HAP-1 (cell line): ENCODE results near the gene ASTN2.

Source experiments
- DNase-seq, 2 experiments: peaks; one replicate each; pipeline ENCODE4 v3.0.0-alpha.2; 2016 to 2020; ENCODE audit warnings: low spot score in 2 of 2
- H3K27me3 ChIP-seq: fragments of 250-450 bp; sonication (Bioruptor Pico); 2 replicates; pipeline ENCODE4 v1.5.1; 2020; ENCODE audit warnings: low read depth, mild to moderate bottlenecking, moderate library complexity
- H3K36me3 ChIP-seq: fragments of 250-450 bp; sonication (Bioruptor Pico); replicated peaks from 2 replicates; pipeline ENCODE4 v1.5.1; 2020; ENCODE audit warnings: mild to moderate bottlenecking
- H3K4me1 ChIP-seq: fragments of 250-450 bp; sonication (Bioruptor Pico); 2 replicates; pipeline ENCODE4 v1.5.1; 2020; ENCODE audit warnings: mild to moderate bottlenecking
- H3K4me3 ChIP-seq: fragments of 250-450 bp; sonication (Bioruptor Pico); 2 replicates; pipeline ENCODE4 v1.5.1; 2020; ENCODE audit warnings: mild to moderate bottlenecking, moderate library complexity
- H3K9me3 ChIP-seq: fragments of 250-450 bp; sonication (Bioruptor Pico); 2 replicates; pipeline ENCODE4 v1.5.1; 2020; ENCODE audit warnings: mild to moderate bottlenecking, moderate library complexity
- in situ Hi-C: fragments of 300-500 bp; cut with MboI; formaldehyde crosslinking; loops from 3 replicates; pipeline ENCODE4 v1.14.3; 2020; ENCODE audit warnings: low sequenced_read_pairs, inconsistent platforms, mixed read lengths

The ASTN2 gene

DNA sequence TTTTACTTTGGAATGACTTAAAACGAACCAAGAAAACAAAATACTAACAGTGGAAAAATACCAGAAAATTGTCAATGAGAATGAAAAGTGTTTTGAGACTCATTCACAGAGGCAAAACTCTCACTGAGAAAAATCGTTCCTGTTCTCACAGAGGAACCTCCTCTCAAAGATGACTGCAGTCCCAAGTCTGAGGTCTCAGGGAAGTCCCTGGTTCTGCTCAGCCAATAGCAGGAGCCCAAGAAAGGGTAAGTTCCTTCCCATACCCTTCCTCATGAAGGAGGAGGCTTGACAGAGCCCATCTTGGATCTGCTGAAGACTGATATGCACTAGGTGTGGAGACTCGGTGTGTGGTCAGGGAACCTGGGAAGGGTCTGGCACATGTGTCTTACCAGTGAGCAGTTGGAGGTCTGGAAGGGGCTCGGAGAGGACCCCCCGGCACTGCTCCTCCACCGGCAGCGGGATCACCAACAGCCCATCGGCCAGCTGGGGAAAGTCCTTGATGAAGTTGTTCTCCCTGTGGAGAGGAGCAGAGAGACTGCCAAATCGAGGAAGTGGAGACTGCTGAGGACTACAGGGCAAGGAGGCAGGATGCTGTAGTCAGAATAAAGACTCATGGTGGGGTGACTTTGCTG, 681.7 kb downstream of the ASTN2 start:
- in situ Hi-C loops, result no loop called here
- no peak for DNase-seq
- Histone ChIP-seq H3K36me3 (no peaks in the 10 kb centered on the region), H3K27me3 (0 out of 2 replicates have a peak, but pooled peaks cover 2% of the 10 kb centered on the region), H3K4me1 (no peaks in the 10 kb centered on the region; the same call in 1 of the 2 replicates), H3K9me3 (no peaks in the 10 kb centered on the region), H3K4me3 (no peak overlapping the region)

DNA sequence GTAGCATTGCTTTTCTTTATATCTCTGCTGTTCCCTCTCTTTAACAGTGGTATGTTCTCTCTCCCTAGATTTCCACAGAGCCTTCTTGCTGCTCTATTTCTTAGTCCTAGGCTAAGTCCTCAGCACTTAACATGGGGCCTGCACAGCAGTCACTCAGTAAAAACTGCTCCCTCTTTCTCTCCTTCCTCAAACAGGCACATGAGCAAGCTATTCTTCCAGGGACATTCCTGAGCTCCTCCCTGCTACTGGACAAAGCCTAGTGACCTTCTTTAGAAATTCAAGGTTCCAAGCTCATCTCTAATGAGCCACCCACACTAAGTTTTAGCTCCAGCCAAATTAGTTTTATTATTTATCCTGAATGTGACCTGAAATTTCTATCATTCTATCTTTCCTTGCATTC, 688.3 kb downstream of the ASTN2 start:
- in situ Hi-C loops, result no loop called here
- Histone ChIP-seq H3K27me3 (0 out of 2 replicates have a peak, but pooled peaks cover 2% of the 10 kb centered on the region), H3K4me3 (no peak overlapping the region), H3K4me1 (no peaks in the 10 kb centered on the region), H3K9me3 (no peaks in the 10 kb centered on the region), H3K36me3 (no peaks in the 10 kb centered on the region)
- no peak for DNase-seq

DNA sequence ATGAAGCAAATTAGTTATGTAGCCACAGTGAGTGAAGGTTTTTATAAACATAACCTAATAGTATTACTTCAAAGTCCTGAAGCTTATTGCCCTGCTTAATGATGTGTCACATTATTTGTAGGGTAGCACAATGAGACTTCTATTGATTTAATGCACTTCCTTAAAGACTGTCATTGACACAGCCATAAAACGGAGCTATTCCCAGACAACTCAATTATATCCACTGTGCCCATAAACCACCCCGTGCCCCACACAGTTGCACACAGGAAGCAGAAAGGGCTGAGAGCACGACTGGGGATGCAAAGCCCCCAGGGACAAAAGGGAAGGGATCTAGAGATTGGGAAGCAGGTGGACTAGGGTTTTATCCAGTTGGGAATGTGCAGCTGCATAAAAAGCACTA, 690.7 kb downstream of the ASTN2 start:
- Histone ChIP-seq H3K9me3 (peaks cover 3% of the 10 kb centered on the region; the same call in 1 of the 2 replicates), H3K4me1 (peaks cover 17% of the 10 kb centered on the region), H3K27me3 (no peaks in the 10 kb centered on the region), H3K4me3 (no peak overlapping the region), H3K36me3 (no peaks in the 10 kb centered on the region)
- in situ Hi-C loops, result no loop called here
- DNase-seq, result no peak

DNA sequence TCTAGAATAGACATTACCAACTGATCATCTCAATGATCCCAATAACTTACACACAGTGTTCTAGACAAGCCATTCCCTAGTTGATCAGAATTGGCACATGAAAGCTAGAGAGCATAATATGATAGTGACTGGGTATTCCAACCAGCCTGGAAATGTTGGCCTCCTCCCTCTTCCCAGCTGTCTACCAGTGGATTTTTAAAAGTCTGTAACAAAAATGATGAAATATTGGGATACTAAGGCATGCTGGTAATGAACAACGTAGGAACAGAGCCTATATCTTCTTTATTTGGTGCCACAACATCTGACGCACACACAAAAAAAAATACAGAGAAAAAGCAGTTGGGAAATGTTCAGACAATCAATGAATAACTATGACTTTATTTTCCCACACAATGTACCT, 692.9 kb downstream of the ASTN2 start:
- no peaks in the 10 kb centered on the region for H3K27me3 ChIP-seq

DNA sequence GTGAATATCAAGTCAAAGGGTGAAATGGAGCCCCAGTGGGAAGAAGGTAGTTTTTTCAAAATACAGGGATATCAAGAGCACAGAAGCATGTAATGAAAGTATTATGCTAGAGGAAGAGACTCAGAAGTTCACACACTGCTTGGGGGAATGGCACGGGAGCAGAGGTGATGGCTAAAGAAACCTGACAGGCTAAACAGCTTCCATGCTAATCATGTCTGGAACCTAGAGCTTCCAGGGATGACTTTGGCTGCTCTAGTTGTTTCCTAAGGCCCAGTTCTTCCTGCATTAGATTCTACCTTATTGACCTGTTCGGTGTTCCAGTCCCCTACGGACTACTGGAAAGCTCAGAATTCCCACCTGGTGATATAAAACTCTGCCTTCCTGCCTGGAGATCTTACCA, 693.4 kb downstream of the ASTN2 start:
- peaks cover 32% of the 10 kb centered on the region for H3K4me1 ChIP-seq
- H3K9me3 ChIP-seq, result peaks cover 5% of the 10 kb centered on the region; the same call in 1 of the 2 replicates
- no peaks in the 10 kb centered on the region for H3K27me3 ChIP-seq
- DNase-seq, result no peak
- no peak overlapping the region for H3K4me3 ChIP-seq
- no peaks in the 10 kb centered on the region for H3K36me3 ChIP-seq
- in situ Hi-C loops, result no loop called here

More for the DNA sequence above, 692.9 kb downstream of the ASTN2 start:
- H3K9me3 ChIP-seq, result peaks cover 5% of the 10 kb centered on the region; the same call in 1 of the 2 replicates
- H3K36me3 ChIP-seq, result no peaks in the 10 kb centered on the region
- in situ Hi-C loops, result no loop called here
- H3K4me1 ChIP-seq, result peaks cover 32% of the 10 kb centered on the region
- no peak for DNase-seq
- no peak overlapping the region for H3K4me3 ChIP-seq

DNA sequence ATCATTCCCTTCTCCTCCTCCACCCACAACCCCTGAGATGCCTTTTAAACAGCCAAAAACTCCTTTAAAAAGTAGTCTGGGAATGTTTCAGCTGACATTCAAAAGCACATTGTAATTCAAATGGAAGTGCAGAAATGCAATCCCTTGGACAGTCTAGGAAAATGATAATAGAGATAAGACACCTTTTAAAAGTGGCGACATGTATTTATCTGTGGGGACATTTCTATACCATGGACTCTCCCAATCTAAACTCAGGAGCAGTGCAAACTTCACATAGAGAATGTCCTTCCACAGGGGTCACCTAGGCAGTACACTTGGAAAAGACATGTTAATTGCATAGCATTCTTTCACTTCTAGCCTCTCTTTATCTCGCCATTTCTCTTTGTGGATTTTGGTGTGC, 694.7 kb downstream of the ASTN2 start:
- Histone ChIP-seq H3K9me3 (peaks cover 5% of the 10 kb centered on the region; the same call in 1 of the 2 replicates), H3K4me1 (peaks cover 32% of the 10 kb centered on the region), H3K36me3 (no peaks in the 10 kb centered on the region), H3K27me3 (no peaks in the 10 kb centered on the region), H3K4me3 (no peak overlapping the region)
- in situ Hi-C loops, result no loop called here
- DNase-seq, result peak; percentile 36 to 81

DNA sequence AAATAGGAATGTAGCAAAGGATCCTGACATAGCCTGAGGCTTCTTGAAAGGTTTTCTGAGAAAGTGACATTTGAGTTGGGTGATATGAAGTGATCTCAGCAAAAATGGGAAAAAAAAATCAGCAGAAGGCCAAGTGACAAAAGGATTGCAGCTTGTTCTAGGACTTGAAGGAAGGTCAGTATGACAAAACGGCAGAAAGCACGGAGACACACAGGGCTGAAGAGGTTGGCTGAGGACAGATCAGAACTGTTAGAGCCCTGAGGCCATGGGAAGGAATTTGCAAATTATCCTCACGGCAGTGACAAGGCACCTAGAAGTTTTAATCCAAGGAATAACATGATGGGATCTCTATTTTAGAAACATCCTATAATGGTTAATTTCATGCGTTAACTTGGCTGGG, 696.7 kb downstream of the ASTN2 start:
- peak; percentile 12 to 41 for DNase-seq
- H3K4me3 ChIP-seq, result no peak overlapping the region
- in situ Hi-C loops, result no loop called here
- H3K9me3 ChIP-seq, result peaks cover 5% of the 10 kb centered on the region; the same call in 1 of the 2 replicates
- peaks cover 32% of the 10 kb centered on the region for H3K4me1 ChIP-seq
- H3K27me3 ChIP-seq, result no peaks in the 10 kb centered on the region
- no peaks in the 10 kb centered on the region for H3K36me3 ChIP-seq

DNA sequence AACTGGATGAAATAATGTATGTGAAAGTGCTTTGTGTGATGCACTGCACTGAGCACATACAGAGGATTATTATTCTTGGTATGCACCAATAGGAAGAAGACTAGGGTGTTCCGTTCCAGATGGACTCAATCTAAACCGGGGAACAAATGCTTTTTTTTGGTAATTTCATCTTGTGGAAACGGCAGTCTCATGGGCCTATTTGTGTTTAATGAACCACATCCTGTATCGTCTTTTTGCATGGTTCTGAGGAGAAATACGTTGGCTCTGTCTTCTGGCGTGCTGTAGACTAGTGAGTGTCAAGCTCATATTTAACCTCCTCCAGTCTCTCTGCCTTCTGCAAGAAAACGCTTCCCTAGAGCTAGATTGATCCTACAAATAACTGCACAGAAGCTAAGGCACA, 697.7 kb downstream of the ASTN2 start:
- Histone ChIP-seq H3K36me3 (no peaks in the 10 kb centered on the region), H3K4me1 (peaks cover 32% of the 10 kb centered on the region), H3K4me3 (no peak overlapping the region), H3K9me3 (peaks cover 5% of the 10 kb centered on the region; the same call in 1 of the 2 replicates), H3K27me3 (no peaks in the 10 kb centered on the region)
- DNase-seq, result no peak
- in situ Hi-C loops, result no loop called here

DNA sequence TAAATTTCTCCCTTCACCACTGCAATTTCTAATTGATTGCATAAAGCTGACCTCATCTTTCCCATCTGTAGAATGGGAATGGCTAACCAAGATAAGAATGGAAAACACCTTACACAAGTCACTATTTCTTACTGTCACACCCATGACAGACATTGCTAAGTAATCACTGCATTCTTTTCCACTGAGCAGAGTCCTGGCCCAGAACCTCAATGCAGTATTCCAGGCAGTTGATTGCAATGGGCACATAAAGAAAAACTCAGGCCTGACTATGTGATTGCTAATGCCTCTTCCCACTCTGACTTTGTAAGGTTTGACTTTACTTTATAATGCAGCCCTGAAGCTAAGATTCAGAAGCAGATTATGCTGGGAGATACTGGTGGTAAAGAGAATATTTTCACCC, 698.4 kb downstream of the ASTN2 start:
- in situ Hi-C loops, result no loop called here
- Histone ChIP-seq H3K4me1 (peaks cover 32% of the 10 kb centered on the region), H3K9me3 (peaks cover 5% of the 10 kb centered on the region; the same call in 1 of the 2 replicates), H3K36me3 (no peaks in the 10 kb centered on the region), H3K4me3 (no peak overlapping the region), H3K27me3 (no peaks in the 10 kb centered on the region)
- no peak for DNase-seq

DNA sequence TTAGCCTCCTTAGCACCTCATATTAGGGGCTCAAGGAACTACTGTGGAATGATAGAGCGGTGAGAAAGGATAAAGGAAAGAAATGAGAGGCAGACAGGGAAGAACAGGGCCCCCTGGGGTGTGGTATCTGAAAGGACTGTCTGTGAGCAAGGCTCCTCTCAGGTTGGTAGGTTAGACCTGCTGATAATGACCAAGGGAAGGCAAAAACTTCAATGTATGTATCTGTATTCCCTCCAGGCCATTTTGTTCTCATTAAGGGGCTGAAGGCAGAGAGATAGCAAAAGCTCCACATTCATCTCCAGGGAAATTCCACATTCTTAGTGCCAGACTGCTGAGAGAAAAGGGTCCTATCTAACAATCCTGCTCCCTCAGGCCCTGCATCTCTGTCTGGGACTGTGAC, 699.1 kb downstream of the ASTN2 start:
- H3K4me1 ChIP-seq, result peaks cover 32% of the 10 kb centered on the region
- in situ Hi-C loops, result no loop called here
- no peak for DNase-seq

DNA sequence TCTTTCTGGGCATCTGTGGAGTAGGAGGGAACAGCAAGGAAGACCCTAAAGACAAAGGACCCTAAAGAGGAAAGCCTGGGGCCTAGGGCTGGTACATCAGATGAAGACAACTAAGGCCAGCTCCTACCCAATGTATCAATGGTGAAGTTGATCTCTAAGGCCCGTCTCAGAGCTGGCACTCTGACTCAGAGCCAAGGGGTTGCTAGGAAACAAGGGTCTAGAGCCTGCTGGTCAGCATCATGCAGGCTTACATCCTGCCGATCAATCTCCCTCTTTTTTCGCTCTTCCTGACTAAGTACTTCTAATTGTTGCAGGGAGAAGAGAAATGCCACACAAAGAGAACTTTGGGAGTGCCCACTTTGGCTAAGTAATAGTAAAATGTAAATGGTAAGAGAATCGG, 701.6 kb downstream of the ASTN2 start:
- Histone ChIP-seq H3K27me3 (no peaks in the 10 kb centered on the region), H3K4me1 (peaks cover 8% of the 10 kb centered on the region), H3K9me3 (no peaks in the 10 kb centered on the region), H3K36me3 (no peaks in the 10 kb centered on the region), H3K4me3 (no peak overlapping the region)
- no peak for DNase-seq
- in situ Hi-C loops, result no loop called here

More for the DNA sequence above, 699.1 kb downstream of the ASTN2 start:
- H3K4me3 ChIP-seq, result no peak overlapping the region
- H3K9me3 ChIP-seq, result peaks cover 5% of the 10 kb centered on the region; the same call in 1 of the 2 replicates
- H3K36me3 ChIP-seq, result no peaks in the 10 kb centered on the region
- H3K27me3 ChIP-seq, result no peaks in the 10 kb centered on the region

DNA sequence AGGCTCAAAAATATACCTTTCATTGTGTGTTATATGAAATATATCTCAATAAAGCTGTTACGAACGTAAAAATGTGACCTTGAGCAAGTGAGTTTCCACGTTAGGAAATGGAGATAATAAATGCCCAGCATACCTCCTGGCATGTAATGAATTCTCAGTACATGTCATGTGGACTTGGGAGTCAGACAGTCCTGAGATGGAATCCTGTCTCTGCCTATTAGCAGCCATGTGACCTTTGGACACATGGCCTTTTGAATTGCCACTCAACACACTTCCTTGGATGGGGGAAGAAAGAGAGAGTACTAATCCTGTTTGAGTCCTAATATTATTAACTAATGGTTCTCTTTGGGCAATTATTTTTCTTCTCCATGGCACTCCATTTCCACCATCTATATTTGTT, 702.1 kb downstream of the ASTN2 start:
- in situ Hi-C loops, result no loop called here

DNA sequence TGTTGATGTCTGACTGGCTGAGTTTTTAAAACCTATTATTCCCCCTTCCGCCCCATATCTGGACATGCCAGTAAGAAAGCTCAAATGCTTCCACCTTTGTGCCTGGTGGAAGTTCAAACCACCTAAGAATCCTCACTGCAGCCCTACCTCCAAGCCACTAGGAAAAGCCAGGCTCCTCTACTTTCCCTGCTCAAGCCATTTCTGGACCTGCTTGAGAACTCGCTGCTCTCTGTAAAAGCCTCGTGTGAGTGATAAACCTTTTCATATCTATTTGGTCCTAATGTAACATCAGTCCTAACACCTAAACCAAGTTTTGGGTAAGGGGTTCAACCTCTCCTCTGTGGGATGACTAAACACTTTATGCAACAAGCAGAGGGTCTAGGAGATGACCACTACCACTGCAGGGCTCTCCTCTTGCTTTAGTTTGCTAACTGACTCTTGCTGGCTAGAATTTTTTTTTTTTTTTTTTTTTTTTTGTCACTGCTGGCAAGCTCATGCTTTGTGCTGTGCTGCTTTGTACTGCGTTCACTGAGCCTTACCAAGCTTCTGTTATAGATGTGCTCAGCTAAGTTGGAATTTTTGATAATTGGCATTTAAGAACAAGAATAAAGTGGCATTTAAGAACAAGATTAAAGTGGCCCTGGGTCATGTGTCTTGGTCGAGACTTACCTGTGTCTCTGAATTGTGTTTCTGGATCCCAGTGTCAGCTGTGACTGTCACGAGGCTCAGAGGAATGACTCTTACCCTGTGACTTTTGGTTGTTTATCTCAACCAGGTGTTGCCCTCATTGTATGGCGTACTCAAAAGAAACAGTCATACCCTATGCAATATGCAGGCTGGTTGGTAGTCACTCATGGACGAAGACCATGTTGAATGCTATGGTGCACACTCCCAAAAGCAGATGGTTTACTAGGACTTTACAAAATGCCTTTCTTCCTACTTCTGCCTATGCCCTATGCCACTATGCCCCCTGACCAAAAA, 708.3 kb downstream of the ASTN2 start:
- DNase-seq, result no peak
- H3K36me3 ChIP-seq, result peaks cover 5% of the 10 kb centered on the region; the same call in 1 of the 2 replicates
- in situ Hi-C loops, result no loop called here
- H3K4me1 ChIP-seq, result no peaks in the 10 kb centered on the region
- H3K9me3 ChIP-seq, result no peaks in the 10 kb centered on the region; the same call in 1 of the 2 replicates
- H3K4me3 ChIP-seq, result no peak overlapping the region
- no peaks in the 10 kb centered on the region for H3K27me3 ChIP-seq

More for the DNA sequence above, 702.1 kb downstream of the ASTN2 start:
- DNase-seq, result no peak
- Histone ChIP-seq H3K4me1 (peaks cover 3% of the 10 kb centered on the region), H3K4me3 (no peak overlapping the region), H3K9me3 (no peaks in the 10 kb centered on the region), H3K27me3 (no peaks in the 10 kb centered on the region), H3K36me3 (no peaks in the 10 kb centered on the region)

DNA sequence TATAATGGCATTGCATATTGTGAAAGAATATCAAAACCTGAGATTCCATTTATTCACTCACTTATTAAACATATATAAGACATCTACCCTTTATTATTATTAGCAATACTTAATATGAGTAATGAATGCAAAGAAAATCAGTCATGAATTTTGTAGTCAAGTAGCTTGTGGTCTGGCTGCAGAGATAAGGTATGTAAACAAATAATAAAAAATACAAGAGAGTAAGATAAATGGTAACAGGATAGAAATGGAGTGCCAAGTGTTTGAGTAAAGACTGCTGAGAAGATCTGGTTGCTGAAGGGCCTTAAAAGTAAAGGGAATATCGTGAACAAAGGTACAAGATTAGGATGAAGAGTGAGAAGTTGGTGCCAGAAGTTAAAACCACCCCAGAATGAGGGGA, 709.3 kb downstream of the ASTN2 start:
- in situ Hi-C loops, result no loop called here
- no peak for DNase-seq
- Histone ChIP-seq H3K9me3 (no peaks in the 10 kb centered on the region; the same call in 1 of the 2 replicates), H3K4me3 (no peak overlapping the region), H3K36me3 (peaks cover 10% of the 10 kb centered on the region), H3K4me1 (no peaks in the 10 kb centered on the region), H3K27me3 (no peaks in the 10 kb centered on the region)
